SJCRH30 (cell line): ENCODE results near the gene LGALS7B. TPM values are rescaled to one million over a fixed set of nuclear protein-coding genes. Genes with fewer than 3 reads are reported as not detected.

Source experiments
- DNase-seq, 2 experiments: peaks; one replicate each; pipeline ENCODE4 v3.0.0-alpha.2; 2015 to 2020
- H3K27ac ChIP-seq: fragments of 250-450 bp; sonication (Bioruptor Pico); 2 replicates; pipeline ENCODE4 v1.5.1; 2020; ENCODE audit warnings: mild to moderate bottlenecking, moderate library complexity
- H3K27me3 ChIP-seq: fragments of 250-450 bp; sonication (Bioruptor Pico); 2 replicates; pipeline ENCODE4 v1.5.1; 2020; ENCODE audit warnings: mild to moderate bottlenecking, moderate library complexity
- H3K36me3 ChIP-seq: fragments of 250-450 bp; sonication (Bioruptor Pico); 2 replicates; pipeline ENCODE4 v1.5.1; 2020; ENCODE audit warnings: mild to moderate bottlenecking, moderate library complexity
- H3K4me1 ChIP-seq: fragments of 250-450 bp; sonication (Bioruptor Pico); 2 replicates; pipeline ENCODE4 v1.5.1; 2020; ENCODE audit warnings: mild to moderate bottlenecking, moderate library complexity
- H3K4me3 ChIP-seq: fragments of 250-450 bp; sonication (Bioruptor Pico); 2 replicates; pipeline ENCODE4 v1.5.1; 2020; ENCODE audit warnings: mild to moderate bottlenecking, moderate library complexity
- H3K9me3 ChIP-seq: fragments of 250-450 bp; sonication (Bioruptor Pico); replicated peaks from 2 replicates; pipeline ENCODE4 v1.5.1; 2020; ENCODE audit warnings: mild to moderate bottlenecking, moderate library complexity
- total RNA-seq: library from RNA; depleted of rRNA; stranded (reverse); fragments of >200 nt; shearing (Covaris generic); gene quantifications from 2 replicates; pipeline ENCODE4 v1.2.3, GENCODE V29; 2014; rRNA removed

Gene LGALS7B
- total RNA-seq, 1 experiment from 2014 or later = not detected

- H3K4me3 ChIP-seq = no peak overlapping the region
- no peaks in the 10 kb centered on the region for H3K9me3 ChIP-seq
- H3K36me3 ChIP-seq = peaks cover 58% of the 10 kb centered on the region
- no peaks in the 10 kb centered on the region for H3K27me3 ChIP-seq
- no peak for DNase-seq
- H3K4me1 ChIP-seq = peaks cover 10% of the 10 kb centered on the region
- H3K27ac ChIP-seq = no peak overlapping the region
Measured at GRCh38 chr19:38836159-38836982, 47.4 kb downstream of the LGALS7B start.

- Histone ChIP-seq H3K4me3 (no peak overlapping the region), H3K36me3 (peaks cover 65% of the 10 kb centered on the region), H3K27me3 (no peaks in the 10 kb centered on the region), H3K9me3 (no peaks in the 10 kb centered on the region), H3K4me1 (peaks cover 9% of the 10 kb centered on the region), H3K27ac (no peak overlapping the region)
- peak in 1 of 2 experiments; percentile 22 for DNase-seq
Measured at GRCh38 chr19:38836983-38837626, 48.1 kb downstream of the LGALS7B start.

- Histone ChIP-seq H3K4me3 (no peak overlapping the region), H3K27ac (no peak overlapping the region), H3K36me3 (peaks cover 71% of the 10 kb centered on the region), H3K4me1 (peaks cover 3% of the 10 kb centered on the region; the same call in 1 of the 2 replicates), H3K27me3 (no peaks in the 10 kb centered on the region), H3K9me3 (no peaks in the 10 kb centered on the region)
- DNase-seq = no peak
Measured at GRCh38 chr19:38837656-38838121, 48.7 kb downstream of the LGALS7B start.

- H3K9me3 ChIP-seq = no peaks in the 10 kb centered on the region
- no peak overlapping the region for H3K27ac ChIP-seq
- DNase-seq = peak in 1 of 2 experiments; percentile 13
- no peaks in the 10 kb centered on the region for H3K4me1 ChIP-seq
- no peaks in the 10 kb centered on the region for H3K27me3 ChIP-seq
- no peak overlapping the region for H3K4me3 ChIP-seq
- peaks cover 78% of the 10 kb centered on the region for H3K36me3 ChIP-seq
Measured at GRCh38 chr19:38838208-38838985, 49.4 kb downstream of the LGALS7B start.

GRCh38 chr19:38838986-38839761 lies 50.2 kb downstream of the LGALS7B start:
- DNase-seq = no peak
- Histone ChIP-seq H3K9me3 (no peaks in the 10 kb centered on the region), H3K4me1 (no peaks in the 10 kb centered on the region), H3K27ac (no peak overlapping the region), H3K27me3 (no peaks in the 10 kb centered on the region), H3K36me3 (peaks cover 86% of the 10 kb centered on the region), H3K4me3 (no peak overlapping the region)

GRCh38 chr19:38839816-38840582 lies 51.0 kb downstream of the LGALS7B start:
- Histone ChIP-seq H3K4me3 (no peak overlapping the region), H3K27me3 (no peaks in the 10 kb centered on the region), H3K4me1 (no peaks in the 10 kb centered on the region), H3K9me3 (no peaks in the 10 kb centered on the region), H3K36me3 (peaks cover 94% of the 10 kb centered on the region), H3K27ac (no peak overlapping the region)
- DNase-seq = no peak

- no peak overlapping the region for H3K4me3 ChIP-seq
- no peaks in the 10 kb centered on the region for H3K4me1 ChIP-seq
- peaks cover 96% of the 10 kb centered on the region for H3K36me3 ChIP-seq
- DNase-seq = peak in 1 of 2 experiments; percentile 30
- H3K27ac ChIP-seq = no peak overlapping the region
- H3K9me3 ChIP-seq = no peaks in the 10 kb centered on the region
- no peaks in the 10 kb centered on the region for H3K27me3 ChIP-seq
Measured at GRCh38 chr19:38840583-38840968, 51.6 kb downstream of the LGALS7B start.

Other genes with a start within 250 kb of the LGALS7B start
- 1.2 and 1.5 TPM in 2 replicates for gene MAP4K1, start 171.2 kb upstream of the LGALS7B start, total RNA-seq
- gene EIF3K, start 170.0 kb upstream of the LGALS7B start, total RNA-seq = 320 and 322 TPM in 2 replicates
- 166 and 192 TPM in 2 replicates for gene ACTN4, start 141.6 kb upstream of the LGALS7B start, total RNA-seq
- gene CAPN12, start 44.7 kb upstream of the LGALS7B start, total RNA-seq = not detected in 2 replicates
- 0.28 and 0.71 TPM in 2 replicates for gene LGALS7, start 15.7 kb upstream of the LGALS7B start, total RNA-seq
- gene LGALS4, start 23.7 kb downstream of the LGALS7B start, total RNA-seq = 0.06 and 0.66 TPM in 2 replicates
- gene ECH1, start 42.6 kb downstream of the LGALS7B start, total RNA-seq = 55.8 and 64.6 TPM in 2 replicates
- 454 and 471 TPM in 2 replicates for gene HNRNPL, start 60.8 kb downstream of the LGALS7B start, total RNA-seq
- gene RINL, start 89.1 kb downstream of the LGALS7B start, total RNA-seq = 0.35 and 0.79 TPM in 2 replicates
- gene SIRT2, start 110.4 kb downstream of the LGALS7B start, total RNA-seq = 42.1 and 44.6 TPM in 2 replicates
- 29.5 and 29.7 TPM in 2 replicates for gene NFKBIB, start 110.8 kb downstream of the LGALS7B start, total RNA-seq
- 0.43 and 0.79 TPM in 2 replicates for gene CCER2, start 123.0 kb downstream of the LGALS7B start, total RNA-seq
- gene SARS2, start 141.6 kb downstream of the LGALS7B start, total RNA-seq = 20.0 and 25.7 TPM in 2 replicates
- 54.0 and 63.8 TPM in 2 replicates for gene MRPS12, start 141.7 kb downstream of the LGALS7B start, total RNA-seq
- gene FBXO17, start 186.5 kb downstream of the LGALS7B start, total RNA-seq = 4.6 and 5.3 TPM in 2 replicates
- 0.71 and 1.0 TPM in 2 replicates for gene FBXO27, start 243.3 kb downstream of the LGALS7B start, total RNA-seq